A549 treated with Mapracorat at 1 μM for 4 hours (cell line): Measurements from ENCODE around the gene SERPINA12. TPM values are rescaled to one million over a fixed set of nuclear protein-coding genes. Genes with fewer than 3 reads are reported as not detected.

Experiments used
- total RNA-seq: library from RNA; stranded (reverse); fragments of 200-300 nt; extraction: Qiagen RNA extraction; gene quantifications from 5 replicates; pipeline ENCODE4 v1.2.3, GENCODE V29; 2022

Gene SERPINA12, protein sequence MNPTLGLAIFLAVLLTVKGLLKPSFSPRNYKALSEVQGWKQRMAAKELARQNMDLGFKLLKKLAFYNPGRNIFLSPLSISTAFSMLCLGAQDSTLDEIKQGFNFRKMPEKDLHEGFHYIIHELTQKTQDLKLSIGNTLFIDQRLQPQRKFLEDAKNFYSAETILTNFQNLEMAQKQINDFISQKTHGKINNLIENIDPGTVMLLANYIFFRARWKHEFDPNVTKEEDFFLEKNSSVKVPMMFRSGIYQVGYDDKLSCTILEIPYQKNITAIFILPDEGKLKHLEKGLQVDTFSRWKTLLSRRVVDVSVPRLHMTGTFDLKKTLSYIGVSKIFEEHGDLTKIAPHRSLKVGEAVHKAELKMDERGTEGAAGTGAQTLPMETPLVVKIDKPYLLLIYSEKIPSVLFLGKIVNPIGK
- total RNA-seq, result not detected in 5 replicates

DNA sequence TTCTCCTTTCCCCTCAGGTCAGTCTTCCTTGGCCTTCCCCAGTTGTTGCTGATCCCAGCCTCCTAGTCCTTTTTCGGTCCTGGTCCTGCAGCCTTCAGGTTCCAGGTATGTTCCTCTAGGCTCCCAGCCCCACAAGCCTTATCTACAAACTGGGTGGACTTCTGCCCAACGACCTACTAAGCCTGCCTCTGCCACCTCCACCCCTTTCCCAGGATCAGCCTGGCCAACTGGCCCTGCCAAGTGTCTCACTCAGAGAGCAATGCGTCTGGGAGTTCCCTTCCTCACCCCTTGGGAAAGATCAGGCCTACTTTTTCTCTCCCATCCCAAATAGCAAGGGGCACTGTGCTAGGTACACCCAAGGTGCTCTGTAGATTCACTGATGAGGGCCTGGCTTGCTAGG lies at the start of gene SERPINA12:
Gene SERPINA12, minus strand, starts transcription at position 114 of the 400 bp plus-strand sequence. CDS start 11,072 bp downstream, outside the sequence.

DNA sequence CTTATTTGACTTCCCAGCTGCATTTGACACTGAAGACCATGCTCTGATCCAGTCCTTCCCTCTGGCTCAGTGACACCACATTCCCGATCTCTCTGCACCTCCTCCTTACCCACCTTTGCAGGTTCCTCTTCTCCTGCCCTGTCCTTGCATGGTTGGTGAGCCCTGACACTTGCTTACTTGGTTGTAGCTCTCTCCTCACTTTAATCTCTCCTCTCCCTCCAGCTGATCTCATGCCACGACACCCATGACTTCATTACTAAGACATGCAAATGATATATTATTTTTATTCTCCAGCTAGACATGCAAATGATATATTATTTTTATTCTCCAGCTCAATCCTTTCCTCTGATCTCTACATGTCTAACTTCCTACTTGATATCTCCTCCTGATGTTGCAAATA lies 33.2 kb downstream of the SERPINA12 start, which contains the start of gene SERPINA9:
Gene SERPINA9, minus strand, starts transcription at position 175 of the 400 bp plus-strand sequence. CDS start 6,357 bp downstream, outside the sequence.

Other genes with a start within 250 kb of the SERPINA12 start
- not detected in 5 replicates for gene SERPINA10, start 216.2 kb downstream of the SERPINA12 start, total RNA-seq
- 0.81 to 1.6 TPM (median 0.88 TPM) in 5 replicates for gene SERPINA6, start 186.1 kb downstream of the SERPINA12 start, total RNA-seq
- gene SERPINA2, start 142.8 kb downstream of the SERPINA12 start, total RNA-seq, result not detected in 5 replicates
- gene SERPINA1, start 120.9 kb downstream of the SERPINA12 start, total RNA-seq, result 0.80 to 1.8 TPM (median 1.1 TPM) in 5 replicates
- not detected in 5 replicates for gene SERPINA11, start 56.7 kb downstream of the SERPINA12 start, total RNA-seq
- gene SERPINA9, start 33.3 kb downstream of the SERPINA12 start, total RNA-seq, result not detected in 5 replicates
- gene SERPINA4, start 52.0 kb upstream of the SERPINA12 start, total RNA-seq, result not detected in 5 replicates
- 0.11 to 0.34 TPM (median 0.15 TPM) in 4 of 5 replicates, not detected in the other for gene SERPINA5, start 72.0 kb upstream of the SERPINA12 start, total RNA-seq
- 10.8 to 16.1 TPM (median 13.9 TPM) in 5 replicates for gene SERPINA3, start 102.9 kb upstream of the SERPINA12 start, total RNA-seq